GM21381 (cell line): ENCODE measurements around the gene CPM.
"Not testable (repeated sequence)": the region's sequence is repeated elsewhere in the genome, so short reads cannot be mapped to it uniquely, and the experiment has no call there.

Experiments
- ATAC-seq: cut with Tn5 transposase; IDR thresholded peaks from one replicate; pipeline ENCODE4 v1.9.1; 2021; ENCODE audit warnings: mild to moderate bottlenecking, moderate library complexity; ENCODE audit not compliant: unreplicated experiment

Gene CPM

GRCh38 chr12:68882251-68882964 lies 50.6 kb downstream of the CPM start:
- no peak for ATAC-seq

DNA sequence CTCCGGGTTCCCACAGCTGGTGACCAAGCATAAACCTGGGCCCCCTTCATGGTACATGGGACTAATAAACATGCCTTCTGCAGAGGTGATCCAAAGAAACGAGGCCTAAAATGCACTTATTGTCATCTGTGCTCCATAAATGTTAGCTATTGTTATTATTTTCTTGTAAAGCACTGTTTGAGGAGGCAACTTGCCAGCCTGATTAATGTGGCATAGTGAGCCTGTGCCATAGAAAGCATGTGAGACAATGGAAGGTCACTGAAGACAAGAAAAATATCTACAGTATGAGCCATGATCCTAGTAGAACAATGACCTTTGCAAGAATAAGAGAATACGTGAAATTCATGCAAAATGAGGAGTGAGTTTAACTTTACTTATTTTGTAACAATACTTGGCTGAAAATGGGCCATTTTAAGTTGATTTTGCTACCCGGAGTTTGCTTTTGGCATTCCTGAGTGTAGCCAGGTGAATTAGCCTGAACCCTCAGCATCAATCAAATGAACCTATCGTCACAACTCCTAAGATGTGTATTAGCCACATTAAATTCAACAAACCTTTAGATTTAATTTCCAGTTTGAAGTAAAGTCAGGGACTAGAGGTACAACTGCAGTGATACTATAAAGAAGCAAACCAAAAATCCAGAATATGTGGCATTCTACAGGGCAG lies 52.2 kb downstream of the CPM start:
- ATAC-seq, result no peak

GRCh38 chr12:68878846-68879245 lies 54.1 kb downstream of the CPM start:
- ATAC-seq, result no peak

DNA sequence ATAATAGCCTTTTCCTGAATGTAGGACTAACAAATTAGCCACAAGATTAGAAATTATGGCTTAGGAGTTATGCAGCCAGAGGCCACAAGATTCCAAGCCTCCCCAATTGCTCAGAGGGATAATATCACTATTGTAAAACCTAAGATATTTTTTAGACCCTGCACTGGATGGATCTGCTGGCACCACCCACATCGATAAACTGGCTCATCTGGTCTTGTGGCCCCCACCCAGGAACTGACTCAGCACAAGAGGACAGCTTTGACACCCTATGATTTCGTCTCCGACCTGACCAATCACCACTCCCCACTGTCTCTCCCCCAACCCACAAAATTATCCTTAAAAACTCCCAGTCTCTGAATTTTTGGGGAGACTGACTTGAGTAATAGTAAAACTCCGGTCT lies 54.7 kb downstream of the CPM start:
- ATAC-seq, result no peak

GRCh38 chr12:68877583-68877982 lies 55.4 kb downstream of the CPM start:
- no peak for ATAC-seq

DNA sequence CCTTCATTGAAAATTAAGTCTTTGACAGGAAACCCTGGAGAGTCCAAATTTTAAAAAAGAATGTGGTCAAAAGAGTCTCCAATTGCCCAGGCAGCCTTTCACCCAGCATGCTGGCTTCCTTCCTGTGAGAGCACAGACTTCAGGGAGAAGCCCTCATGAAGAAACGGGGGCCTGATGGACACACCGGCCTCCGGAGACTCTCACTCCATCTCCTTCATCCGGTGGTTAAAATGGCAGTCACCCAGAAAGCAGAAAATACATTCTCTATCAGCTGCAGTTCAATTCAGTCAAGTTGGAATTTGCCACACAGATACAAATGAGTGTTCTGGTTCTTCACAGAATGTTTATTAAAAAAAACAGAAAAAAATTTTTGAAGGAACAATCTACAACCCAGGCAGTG lies 56.5 kb downstream of the CPM start:
- no peak for ATAC-seq

DNA sequence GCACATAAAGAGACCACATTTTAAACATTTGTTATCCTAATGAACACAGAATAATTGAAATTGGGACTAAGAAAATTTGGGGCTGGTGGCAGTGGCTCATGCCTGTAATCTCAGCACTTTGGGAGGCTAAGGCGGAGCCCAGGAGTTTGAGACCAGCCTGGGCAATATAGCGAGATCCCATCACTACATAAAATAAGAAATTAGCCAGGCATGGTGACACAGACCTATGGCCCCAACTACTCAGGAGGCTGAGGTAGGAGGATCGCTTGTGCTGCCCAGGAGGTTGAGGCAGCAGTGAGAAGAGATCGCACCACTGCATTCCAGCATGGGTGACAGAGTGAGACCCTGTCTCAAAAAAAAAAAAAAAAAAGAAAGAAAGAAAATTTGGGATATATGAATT lies 59.7 kb downstream of the CPM start:
- no peak for ATAC-seq

- no peak for ATAC-seq
These were observed 61.0 kb downstream of the CPM start for GRCh38 chr12:68871921-68872320.

DNA sequence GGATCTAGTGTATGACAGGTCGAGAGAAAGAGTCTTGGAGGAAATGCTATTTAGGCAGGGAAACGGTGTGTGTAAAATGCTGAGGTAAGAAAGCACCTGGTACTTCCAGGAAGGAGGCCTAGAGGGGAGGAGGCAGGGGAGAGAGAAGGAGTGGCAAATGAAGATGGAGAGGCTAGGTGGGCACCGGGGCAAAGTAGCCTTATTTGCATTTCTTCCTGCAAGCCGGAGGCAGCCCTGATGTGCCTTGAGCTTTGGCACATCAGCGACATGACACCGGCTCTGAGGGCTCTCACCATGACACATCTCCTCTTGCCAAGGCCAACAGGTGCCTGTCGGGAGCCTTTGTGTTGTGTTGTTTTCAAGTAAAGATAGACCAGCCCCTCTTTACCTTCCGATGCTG lies 61.6 kb downstream of the CPM start:
- ATAC-seq, result no peak

DNA sequence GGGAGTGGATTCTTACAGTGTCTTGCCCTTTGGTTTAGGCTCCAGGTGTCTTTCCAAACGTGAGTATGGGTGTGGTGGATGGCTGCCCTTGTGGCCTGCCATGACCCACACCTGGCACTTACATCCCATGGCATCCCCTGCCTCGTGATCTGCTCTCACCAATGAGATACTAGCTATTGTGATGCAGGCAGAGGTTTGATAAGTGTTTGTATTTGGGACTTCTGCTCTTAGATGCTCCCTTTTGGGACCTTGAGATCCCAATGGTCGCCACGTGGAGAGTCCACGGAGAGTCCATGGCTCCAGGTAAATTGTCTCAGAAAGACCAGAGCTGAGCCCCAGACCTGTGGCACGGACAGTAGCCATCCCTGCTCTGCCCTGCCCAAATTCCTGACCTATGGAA lies 62.5 kb downstream of the CPM start:
- no peak for ATAC-seq

GRCh38 chr12:68870011-68870410 lies 63.0 kb downstream of the CPM start:
- no peak for ATAC-seq

DNA sequence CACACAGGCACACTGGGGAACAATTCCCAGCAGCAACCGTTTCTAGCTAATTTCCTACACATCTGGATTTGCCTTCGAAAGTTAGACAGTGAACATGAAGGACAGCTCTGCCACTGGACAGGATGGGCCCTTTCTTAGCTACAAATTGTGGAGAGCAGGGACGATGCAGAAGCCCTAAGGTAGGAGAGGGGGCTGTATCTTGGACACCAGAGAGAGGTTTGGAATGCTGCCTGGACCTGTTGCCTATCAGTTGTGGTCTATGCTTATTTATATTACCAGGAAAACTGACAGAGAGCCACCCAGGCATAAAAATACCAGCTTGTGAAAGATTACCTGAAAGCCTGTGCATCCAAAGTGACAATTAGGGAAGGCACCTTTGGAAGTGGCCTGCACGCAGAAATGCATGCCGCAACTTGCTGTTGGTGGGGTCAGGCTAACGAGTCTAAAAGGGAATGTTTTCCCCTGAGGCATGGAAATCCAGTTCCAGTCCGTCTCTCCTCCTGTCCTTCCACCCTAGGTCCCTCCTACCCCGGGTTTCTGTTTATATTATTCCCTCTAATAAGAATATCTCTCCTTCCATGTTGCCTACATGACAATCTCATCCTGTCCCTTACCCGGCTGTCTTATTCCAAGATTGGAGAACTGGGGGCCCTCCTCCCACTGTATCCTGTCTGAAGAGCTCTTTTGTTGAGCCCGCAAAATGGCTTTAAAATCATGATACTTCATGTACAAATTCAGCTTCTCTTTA lies 64.8 kb downstream of the CPM start:
- ATAC-seq, result no peak

DNA sequence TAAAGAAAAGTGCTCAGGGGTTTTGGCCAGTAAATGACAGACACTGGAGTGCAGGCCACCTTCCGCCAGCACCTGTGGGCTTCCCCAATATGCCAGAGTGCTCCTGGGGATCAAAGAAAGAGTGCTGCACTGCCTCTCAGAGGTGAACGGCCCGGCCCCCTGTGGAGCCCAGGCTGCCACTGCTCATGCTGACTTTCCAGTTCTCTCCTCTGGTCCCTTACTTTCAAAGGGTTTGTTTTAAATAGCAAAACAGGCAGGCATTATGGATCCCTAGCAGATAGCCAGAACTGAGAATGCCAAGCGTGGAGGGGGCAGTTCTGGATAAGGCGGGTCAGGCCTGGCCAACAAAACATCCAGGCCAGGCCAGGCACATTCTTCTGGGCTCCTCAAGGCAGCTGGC lies 65.4 kb downstream of the CPM start:
- no peak for ATAC-seq

DNA sequence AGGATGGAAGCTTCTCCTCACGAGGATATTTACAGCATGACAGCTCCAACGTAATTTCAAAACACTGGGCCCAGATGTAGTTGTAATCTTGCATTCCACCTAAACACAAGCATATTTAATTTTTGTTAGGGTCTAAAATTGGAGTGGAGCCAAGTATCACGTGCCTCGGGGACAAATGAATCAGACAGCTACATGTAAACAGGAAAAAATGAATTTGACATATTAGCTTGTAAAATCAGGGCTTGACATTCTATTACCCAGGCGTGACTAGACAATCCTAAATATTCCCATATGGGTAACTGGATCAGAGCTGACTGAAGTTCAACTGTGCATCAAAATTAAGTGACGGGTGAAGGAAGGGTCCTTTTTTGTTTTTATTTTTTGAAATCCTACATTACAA lies 66.0 kb downstream of the CPM start:
- no peak for ATAC-seq

DNA sequence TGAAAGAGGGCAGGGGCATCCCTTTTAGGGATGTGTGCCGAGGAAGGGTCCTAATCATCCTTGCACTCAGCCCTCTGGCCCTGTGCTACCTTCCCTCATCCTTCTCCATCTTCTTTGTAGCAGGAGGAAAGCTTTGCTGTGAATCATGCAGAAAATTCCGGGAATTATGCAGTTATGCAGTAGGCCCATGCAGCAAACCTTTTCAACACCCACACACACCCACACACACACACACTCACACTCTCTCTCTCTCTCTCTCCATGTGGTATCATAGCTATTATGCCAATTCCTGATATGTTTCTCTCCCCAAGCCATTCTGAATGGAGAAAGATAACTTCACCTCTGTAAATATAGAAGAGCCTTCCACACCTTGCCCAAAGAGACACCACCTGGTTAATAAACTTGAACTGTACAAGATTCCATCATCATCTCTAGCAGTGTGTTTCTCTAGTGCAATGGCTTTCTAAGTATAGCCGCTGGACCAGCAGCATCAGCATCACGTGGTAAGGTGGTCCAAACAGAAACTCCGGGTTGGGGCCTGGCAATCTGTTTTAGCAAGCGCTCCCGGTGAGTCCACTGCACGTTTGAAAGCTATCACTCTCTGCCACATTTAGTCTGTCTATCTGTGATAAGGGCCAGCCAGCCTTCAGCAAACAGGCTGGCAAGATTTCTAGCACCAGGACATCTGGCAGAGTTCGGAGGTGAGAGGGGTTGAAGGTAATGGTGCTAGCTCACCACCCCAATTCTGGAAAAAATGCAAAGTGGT lies 67.4 kb downstream of the CPM start:
- ATAC-seq, result no peak

DNA sequence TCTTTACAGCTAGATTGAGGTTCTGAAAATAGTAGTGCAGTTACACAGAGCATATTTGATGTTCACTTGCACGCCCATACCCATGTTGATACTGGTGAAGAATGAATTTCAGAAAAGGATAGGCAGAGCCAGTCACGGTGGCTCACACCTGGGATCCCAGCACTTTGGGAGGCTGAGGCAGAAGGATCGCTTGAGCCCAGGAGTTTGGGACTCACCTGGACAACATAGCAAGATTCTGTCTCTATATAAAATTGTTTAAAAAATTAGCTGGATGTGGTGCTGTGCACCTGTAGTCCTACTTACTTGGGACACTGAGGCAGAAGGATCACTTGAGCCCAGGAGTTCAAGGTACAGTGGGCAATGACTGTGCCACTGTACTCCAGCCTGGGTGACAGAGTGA lies 68.4 kb downstream of the CPM start:
- ATAC-seq, result no peak

GRCh38 chr12:68863886-68864454 lies 69.0 kb downstream of the CPM start:
- not testable (repeated sequence) for ATAC-seq

DNA sequence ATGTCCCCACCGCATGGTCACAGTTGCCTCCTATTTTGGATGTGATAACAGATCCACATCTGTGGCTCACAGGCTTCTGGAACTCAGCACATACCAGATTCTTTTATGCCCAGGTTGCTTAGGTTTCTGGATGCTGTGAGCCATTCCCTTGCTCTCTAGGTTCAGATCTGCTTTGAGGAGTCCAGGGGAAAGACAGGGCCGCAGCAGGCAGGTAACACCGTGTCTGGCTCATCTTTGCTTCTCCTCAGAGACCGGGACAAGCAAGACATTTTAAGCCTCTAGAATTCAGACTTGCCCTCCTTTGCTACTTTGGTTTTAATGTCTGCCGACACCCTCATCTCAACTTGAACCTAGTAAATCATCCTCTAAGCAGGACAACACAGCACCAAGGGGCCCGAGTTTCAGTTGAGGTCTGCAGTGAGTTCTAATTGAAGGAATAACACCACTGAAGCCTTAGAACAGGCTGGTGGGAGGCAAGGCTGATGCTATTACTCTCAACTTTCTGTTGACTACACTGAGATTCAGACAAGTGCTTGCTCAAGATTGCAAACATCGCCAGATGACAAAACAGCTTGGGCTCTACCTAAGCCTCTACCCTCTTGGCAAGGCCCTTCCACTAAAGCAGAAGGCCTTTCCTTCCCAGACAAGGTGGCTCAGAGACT lies 69.7 kb downstream of the CPM start:
- no peak for ATAC-seq

DNA sequence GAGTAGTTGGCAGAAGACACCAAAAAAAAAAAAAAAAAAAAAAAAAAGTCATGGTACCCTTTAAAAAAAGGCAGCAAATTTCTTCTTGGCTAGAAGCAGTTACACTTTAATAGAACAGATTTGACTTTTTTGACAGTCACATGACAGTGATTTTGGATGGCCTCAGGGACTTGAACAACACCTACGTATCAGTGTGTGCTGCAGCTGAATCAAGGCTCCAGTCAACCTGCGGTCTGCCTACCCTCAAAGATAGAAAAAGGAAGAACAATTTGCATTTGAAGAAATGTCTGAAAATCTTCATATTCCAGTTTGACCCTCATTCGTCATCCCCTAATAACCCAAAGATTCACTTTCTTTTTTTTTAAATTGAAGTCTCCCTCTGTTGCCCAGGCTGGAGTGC lies 71.1 kb downstream of the CPM start:
- no peak for ATAC-seq

- ATAC-seq, result no peak
These were observed 76.5 kb downstream of the CPM start for GRCh38 chr12:68856510-68856909.

- ATAC-seq, result no peak
These were observed 77.2 kb downstream of the CPM start for GRCh38 chr12:68855771-68856170.
